Heart left ventricle (tissue), 13 donors: ENCODE measurements around the gene CASZ1.

Experiments used
- CTCF ChIP-seq, 12 donors: fragments of 200-600 bp; sonication (generic) in 4 of 12; IDR thresholded peaks; one replicate each; pipeline versions ENCODE4 v1.5.0 to v1.8.0; 2018 to 2022; ENCODE audit warnings: antibody characterized with exemption in 12 of 12, mild to moderate bottlenecking in 5 of 12
- POLR2A ChIP-seq, 2 donors: fragments of 450-650 bp; IDR thresholded peaks; one replicate each; pipeline ENCODE4 v1.6.1; 2017; ENCODE audit warnings: antibody characterized with exemption in 2 of 2, mild to moderate bottlenecking in 2 of 2, moderate library complexity in 2 of 2
- donor health status: ischemic (EF 13 %, LVEDD 7.1; RV severe dilation, severe dysfunction).
- donor health status: DM: no; HTN: yes; CAD: no.
- donor health status: DM: no; HTN: no; CAD: no.
- donor health status: ischemic (EF 25% LVEDD 6.9; RV normal size, moderate dysfunction).
- donor health status: ischemic (EF 25% LVEDD 5.7; RV mildly dilated, moderate dysfunction).
- donor health status: ischemic (EF 35%, LVEDD 5.7; RV mildly dilated, moderate dysfunction).
- donor health status: nonischemic (EF 11% LVEDD 7.7; RV severe dilation, severe dysfunction).
- donor health status: DM: yes; HTN: yes; CAD: no.
- donor health status: PGD.
- donor health status: ischemic (EF 29% LVEDD 5.4; RV normal size, mild dysfunction).
- donor health status: nonischemic (EF 23%, LVEDD 6.1; RV moderate dilation, normal function).

GRCh38 chr1:10765734-10766478 lies 30.5 kb downstream of the CASZ1 start:
- TF ChIP-seq CTCF (IDR thresholded peaks at IDR 0.05) = no peak
- TF ChIP-seq POLR2A (IDR thresholded peaks at IDR 0.05) = no peak
